ENCODE measurements around the gene FCER2.

The FCER2 gene

DNA sequence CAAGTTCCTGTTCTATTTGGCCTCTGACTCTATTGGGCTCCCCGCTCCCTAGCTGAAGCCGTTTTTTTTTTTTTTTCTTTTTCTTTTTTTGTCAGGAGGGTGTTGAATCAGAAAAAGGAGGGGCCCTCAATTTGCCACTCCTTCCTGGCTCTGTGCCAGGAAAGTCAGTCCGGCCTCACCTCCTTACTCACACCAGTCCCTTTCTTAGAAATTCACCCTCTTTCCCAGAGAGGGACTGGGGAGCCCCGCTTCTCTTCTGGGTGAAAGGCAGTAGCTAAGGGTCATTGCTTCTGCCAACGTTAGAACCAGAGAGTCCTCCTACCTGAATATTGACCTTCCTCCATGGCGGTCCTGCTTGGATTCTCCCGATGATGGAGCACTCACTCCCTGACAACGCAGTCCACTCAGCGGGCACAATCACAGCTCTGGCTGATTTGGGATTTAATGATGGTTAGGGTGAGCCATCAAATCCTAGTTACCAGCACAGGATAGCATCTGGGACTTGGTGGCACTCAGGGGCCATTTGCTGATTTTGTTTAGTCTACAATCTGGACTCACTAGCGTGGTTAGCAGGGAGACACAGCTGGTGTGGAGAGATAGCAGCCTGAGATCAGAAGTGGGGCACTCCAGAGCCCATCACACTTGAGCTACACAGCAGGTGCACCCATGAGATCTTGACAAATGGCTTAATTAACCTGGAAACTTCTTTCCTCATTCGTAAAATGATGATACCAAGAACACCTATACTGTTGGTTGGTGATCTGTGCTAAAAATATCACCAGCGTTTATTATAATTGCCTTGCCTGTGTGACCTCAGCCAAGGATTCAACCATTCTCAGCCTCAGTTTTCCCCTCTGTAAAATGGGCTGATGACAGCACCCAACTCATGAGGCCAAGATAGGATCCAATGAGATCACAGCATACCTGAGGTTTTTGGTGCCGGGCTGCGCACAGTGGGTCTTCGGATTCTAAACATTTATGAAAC is 2.2 kb downstream of the FCER2 start:
- H3K4me3 ChIP-seq (ENCODE audit: low read depth, low read length), result no peak overlapping the region
- H3K27me3 ChIP-seq (ENCODE audit: control insufficient read depth, insufficient read depth, low read length), result no peaks in the 10 kb centered on the region
- H3K9me3 ChIP-seq (ENCODE audit: control insufficient read depth, insufficient read depth, low read length), result no peaks in the 10 kb centered on the region
- no peak overlapping the region for H3K9ac ChIP-seq (ENCODE audit: low read depth, low read length)
- H3K4me1 ChIP-seq (ENCODE audit: control insufficient read depth, insufficient read depth, low read length), result peaks cover 2% of the 10 kb centered on the region; the same call in 1 of the 2 replicates
- H3K27ac ChIP-seq (ENCODE audit: low read depth, low read length), result no peak overlapping the region
- H3K36me3 ChIP-seq (ENCODE audit: control insufficient read depth, insufficient read depth, low read length), result no peaks in the 10 kb centered on the region

DNA sequence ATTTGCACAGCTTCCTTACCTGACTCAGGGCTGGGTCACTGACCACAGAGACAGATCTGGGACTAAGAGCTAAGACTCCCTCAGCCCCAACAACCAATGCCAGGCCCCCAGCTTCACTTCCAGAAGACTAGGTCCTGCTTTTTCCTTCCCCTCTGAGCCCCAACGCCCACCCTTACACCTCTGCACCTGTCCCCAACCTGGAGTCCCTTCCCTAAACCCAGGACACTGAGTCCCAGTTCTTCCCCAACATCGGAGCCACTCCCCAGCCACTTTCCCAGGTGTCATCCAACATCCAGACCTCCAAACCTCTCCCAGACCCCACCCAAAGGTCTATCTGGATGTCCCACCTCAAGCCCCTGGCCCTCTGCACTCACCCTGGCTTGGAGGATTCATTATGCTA is 2.9 kb downstream of the FCER2 start:
- Histone ChIP-seq H3K4me1 (ENCODE audit: control insufficient read depth, insufficient read depth, low read length) (peaks cover 2% of the 10 kb centered on the region; the same call in 1 of the 2 replicates), H3K4me3 (ENCODE audit: low read depth, low read length) (no peak overlapping the region), H3K36me3 (ENCODE audit: control insufficient read depth, insufficient read depth, low read length) (no peaks in the 10 kb centered on the region), H3K9me3 (ENCODE audit: control insufficient read depth, insufficient read depth, low read length) (no peaks in the 10 kb centered on the region), H3K27ac (ENCODE audit: low read depth, low read length) (no peak overlapping the region), H3K9ac (ENCODE audit: low read depth, low read length) (no peak overlapping the region), H3K27me3 (ENCODE audit: control insufficient read depth, insufficient read depth, low read length) (no peaks in the 10 kb centered on the region)

DNA sequence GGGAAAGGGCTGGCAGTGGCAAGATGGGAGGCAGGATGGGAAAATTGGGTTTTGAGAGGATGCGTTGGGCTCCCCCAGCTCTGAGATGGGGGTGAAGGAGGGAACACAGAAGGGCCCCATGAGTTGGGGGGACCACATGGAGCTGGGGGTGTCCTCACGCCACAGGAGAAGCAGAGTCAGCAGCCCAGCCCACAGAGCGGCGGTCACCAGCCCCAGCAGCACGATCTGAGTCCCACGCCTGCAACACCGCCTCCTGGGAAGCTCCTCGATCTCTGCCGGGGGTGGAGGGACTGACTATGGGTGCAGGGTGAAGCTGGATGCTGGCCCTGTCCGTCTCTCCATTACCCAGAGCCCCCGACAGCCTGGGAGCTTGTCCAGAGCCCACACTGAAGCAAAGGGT is 3.3 kb downstream of the FCER2 start:
- no peak overlapping the region for H3K27ac ChIP-seq (ENCODE audit: low read depth, low read length)
- no peaks in the 10 kb centered on the region for H3K36me3 ChIP-seq (ENCODE audit: control insufficient read depth, insufficient read depth, low read length)
- no peaks in the 10 kb centered on the region for H3K9me3 ChIP-seq (ENCODE audit: control insufficient read depth, insufficient read depth, low read length)
- peaks cover 2% of the 10 kb centered on the region; the same call in 1 of the 2 replicates for H3K4me1 ChIP-seq (ENCODE audit: control insufficient read depth, insufficient read depth, low read length)
- H3K9ac ChIP-seq (ENCODE audit: low read depth, low read length), result no peak overlapping the region
- no peak overlapping the region for H3K4me3 ChIP-seq (ENCODE audit: low read depth, low read length)
- no peaks in the 10 kb centered on the region for H3K27me3 ChIP-seq (ENCODE audit: control insufficient read depth, insufficient read depth, low read length)

DNA sequence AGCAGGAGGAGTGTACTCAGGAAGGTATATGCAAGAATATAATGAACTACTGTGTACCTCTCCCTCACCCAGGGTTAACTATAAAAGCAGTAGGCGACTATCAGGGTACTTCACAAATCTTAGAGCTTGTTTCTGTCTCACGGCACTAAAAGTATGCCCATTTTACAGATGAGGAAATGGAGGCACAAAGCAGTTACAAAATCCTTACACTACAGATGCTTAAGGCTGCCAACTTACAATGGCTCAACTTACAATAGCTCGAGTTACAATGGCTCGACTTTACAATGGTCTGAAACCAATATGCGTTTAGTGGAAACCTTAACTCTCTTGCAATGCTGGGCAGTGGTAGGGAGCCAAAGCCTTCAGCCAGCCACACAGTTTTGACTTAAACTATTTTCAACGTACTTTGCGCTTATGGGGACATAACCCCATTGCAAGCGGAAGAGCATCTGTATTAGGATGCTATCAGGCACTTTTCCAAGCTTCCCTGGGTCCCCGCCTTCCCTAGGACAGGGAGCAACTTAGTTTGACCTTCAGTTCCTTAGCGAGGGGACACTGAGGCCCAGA is 4.1 kb downstream of the FCER2 start:
- H3K27me3 ChIP-seq (ENCODE audit: control insufficient read depth, insufficient read depth, low read length), result no peaks in the 10 kb centered on the region

DNA sequence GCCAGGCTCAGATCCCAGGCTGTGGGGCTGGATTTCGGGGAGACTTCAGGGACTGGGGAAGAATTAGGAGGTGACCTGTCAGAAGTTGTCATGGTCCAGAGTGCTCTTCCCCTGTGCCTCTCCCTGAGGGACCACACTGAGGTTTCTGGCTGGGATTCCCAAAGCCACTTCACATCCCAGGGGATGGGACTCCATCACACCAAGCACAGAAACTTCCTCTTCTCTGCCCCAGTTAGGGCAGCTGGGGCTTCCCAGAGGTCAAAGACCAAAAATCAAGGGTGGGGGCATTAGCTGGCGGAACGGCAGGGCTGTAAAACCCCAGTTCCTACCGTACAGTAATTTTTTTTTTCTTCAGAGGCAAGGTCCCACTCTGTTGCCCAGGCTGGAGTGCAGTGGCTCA is 7.4 kb downstream of the FCER2 start:
- Histone ChIP-seq H3K36me3 (ENCODE audit: control insufficient read depth, insufficient read depth, low read length) (no peaks in the 10 kb centered on the region), H3K4me3 (ENCODE audit: low read depth, low read length) (no peak overlapping the region), H3K27me3 (ENCODE audit: control insufficient read depth, insufficient read depth, low read length) (no peaks in the 10 kb centered on the region), H3K4me1 (ENCODE audit: control insufficient read depth, insufficient read depth, low read length) (peaks cover 2% of the 10 kb centered on the region; the same call in 1 of the 2 replicates), H3K27ac (ENCODE audit: low read depth, low read length) (no peak overlapping the region), H3K9ac (ENCODE audit: low read depth, low read length) (no peak overlapping the region), H3K9me3 (ENCODE audit: control insufficient read depth, insufficient read depth, low read length) (no peaks in the 10 kb centered on the region)

More for the DNA sequence above, 4.1 kb downstream of the FCER2 start:
- no peaks in the 10 kb centered on the region for H3K9me3 ChIP-seq (ENCODE audit: control insufficient read depth, insufficient read depth, low read length)
- H3K4me3 ChIP-seq (ENCODE audit: low read depth, low read length), result no peak overlapping the region
- H3K9ac ChIP-seq (ENCODE audit: low read depth, low read length), result no peak overlapping the region
- H3K4me1 ChIP-seq (ENCODE audit: control insufficient read depth, insufficient read depth, low read length), result peaks cover 2% of the 10 kb centered on the region; the same call in 1 of the 2 replicates
- no peak overlapping the region for H3K27ac ChIP-seq (ENCODE audit: low read depth, low read length)
- no peaks in the 10 kb centered on the region for H3K36me3 ChIP-seq (ENCODE audit: control insufficient read depth, insufficient read depth, low read length)

DNA sequence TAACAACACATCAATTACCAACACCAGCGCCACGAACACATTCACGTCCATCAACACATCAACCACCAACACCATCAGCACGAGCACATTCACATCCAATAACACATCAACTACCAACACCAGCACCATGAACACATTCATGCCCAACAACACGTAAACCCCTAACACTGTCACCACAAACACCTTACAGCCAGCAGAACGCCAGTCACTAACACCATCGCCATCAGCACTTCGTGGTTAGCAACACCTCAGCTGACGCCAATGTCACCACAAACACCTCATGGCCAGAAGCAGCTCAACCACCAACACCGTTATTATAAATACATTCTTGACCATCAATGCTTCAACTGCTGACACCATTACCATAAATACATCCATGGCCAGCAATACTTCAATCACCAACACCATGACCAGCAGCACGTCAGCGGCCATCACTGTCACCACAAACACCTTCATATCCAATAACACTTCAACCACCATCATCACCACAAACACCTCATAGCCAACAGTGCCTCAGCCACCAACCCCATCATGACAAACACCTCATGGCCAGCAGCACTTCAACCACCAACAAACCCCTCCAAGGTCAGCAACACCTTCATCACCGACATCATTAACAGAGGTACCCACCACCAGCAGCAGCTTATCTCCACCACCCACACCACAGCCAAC is 9.4 kb downstream of the FCER2 start:
- H3K27me3 ChIP-seq (ENCODE audit: control insufficient read depth, insufficient read depth, low read length), result no peaks in the 10 kb centered on the region
- H3K36me3 ChIP-seq (ENCODE audit: control insufficient read depth, insufficient read depth, low read length), result no peaks in the 10 kb centered on the region
- H3K9ac ChIP-seq (ENCODE audit: low read depth, low read length), result no peak overlapping the region
- H3K4me1 ChIP-seq (ENCODE audit: control insufficient read depth, insufficient read depth, low read length), result no peaks in the 10 kb centered on the region
- H3K9me3 ChIP-seq (ENCODE audit: control insufficient read depth, insufficient read depth, low read length), result no peaks in the 10 kb centered on the region
- H3K4me3 ChIP-seq (ENCODE audit: low read depth, low read length), result no peak overlapping the region
- H3K27ac ChIP-seq (ENCODE audit: low read depth, low read length), result no peak overlapping the region

DNA sequence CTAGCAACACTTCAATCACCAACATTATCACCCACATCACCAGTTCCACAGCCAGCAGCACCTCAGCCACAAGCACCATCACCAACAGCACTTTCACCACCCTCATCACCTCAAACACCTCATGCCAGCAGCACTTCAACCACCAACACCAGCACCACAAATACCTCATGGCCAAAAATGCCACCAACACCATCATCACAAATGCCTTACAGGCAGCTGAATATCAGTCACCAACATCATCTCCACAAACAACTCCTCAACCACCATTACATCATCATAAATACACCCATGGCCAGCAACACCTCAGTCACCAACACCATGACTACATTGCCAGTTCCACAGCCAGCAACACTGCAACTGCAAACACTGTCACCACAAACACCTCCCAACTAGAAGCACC is 10.4 kb downstream of the FCER2 start:
- Histone ChIP-seq H3K9ac (ENCODE audit: low read depth, low read length) (no peak overlapping the region), H3K27ac (ENCODE audit: low read depth, low read length) (no peak overlapping the region), H3K9me3 (ENCODE audit: control insufficient read depth, insufficient read depth, low read length) (no peaks in the 10 kb centered on the region), H3K36me3 (ENCODE audit: control insufficient read depth, insufficient read depth, low read length) (no peaks in the 10 kb centered on the region), H3K4me3 (ENCODE audit: low read depth, low read length) (no peak overlapping the region), H3K4me1 (ENCODE audit: control insufficient read depth, insufficient read depth, low read length) (no peaks in the 10 kb centered on the region), H3K27me3 (ENCODE audit: control insufficient read depth, insufficient read depth, low read length) (no peaks in the 10 kb centered on the region)

DNA sequence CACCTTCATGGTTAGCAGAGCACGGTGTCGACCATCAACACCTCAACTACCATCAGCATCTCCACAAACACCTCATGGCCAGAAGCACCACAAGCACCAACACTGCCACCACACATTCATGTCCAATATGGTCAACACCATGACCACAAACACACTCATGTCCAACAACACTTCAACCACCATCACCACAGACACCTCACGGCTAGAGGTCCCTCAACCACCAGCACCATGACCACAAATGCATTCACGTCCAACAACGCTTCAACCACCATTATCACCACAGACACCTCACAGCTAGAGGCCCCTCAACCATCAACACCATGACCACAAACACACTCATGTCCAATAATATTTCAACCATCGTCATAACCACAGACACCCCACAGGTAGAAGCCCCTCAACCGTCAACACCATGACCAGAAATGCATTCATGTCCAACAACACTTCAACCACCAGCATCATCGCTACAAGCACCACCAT is 11.1 kb downstream of the FCER2 start:
- H3K36me3 ChIP-seq (ENCODE audit: control insufficient read depth, insufficient read depth, low read length), result no peaks in the 10 kb centered on the region
- H3K4me3 ChIP-seq (ENCODE audit: low read depth, low read length), result no peak overlapping the region

DNA sequence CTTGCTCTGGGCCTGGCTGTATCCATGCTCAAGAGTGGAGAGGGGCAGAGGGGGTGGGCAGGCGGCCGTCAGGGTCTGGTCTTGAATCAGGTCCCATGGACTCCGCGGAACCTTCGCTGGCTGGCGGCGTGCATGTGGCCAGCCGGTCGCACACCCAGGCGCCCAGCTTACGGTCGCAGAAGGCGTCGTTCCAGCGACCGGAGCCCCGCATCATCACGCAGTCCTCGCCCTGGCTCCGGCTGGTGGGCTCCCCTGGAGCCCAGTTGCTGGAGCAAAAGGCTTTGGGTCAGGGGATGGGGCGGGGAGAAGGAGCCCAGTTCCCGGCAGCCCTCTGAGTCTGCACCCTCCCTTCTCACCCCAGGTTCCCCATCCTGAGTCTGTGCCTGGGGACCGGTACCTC is 12.8 kb downstream of the FCER2 start:
- no peaks in the 10 kb centered on the region for H3K9me3 ChIP-seq (ENCODE audit: control insufficient read depth, insufficient read depth, low read length)

More for the DNA sequence above, 11.1 kb downstream of the FCER2 start:
- Histone ChIP-seq H3K4me1 (ENCODE audit: control insufficient read depth, insufficient read depth, low read length) (no peaks in the 10 kb centered on the region), H3K9me3 (ENCODE audit: control insufficient read depth, insufficient read depth, low read length) (no peaks in the 10 kb centered on the region), H3K9ac (ENCODE audit: low read depth, low read length) (no peak overlapping the region), H3K27ac (ENCODE audit: low read depth, low read length) (no peak overlapping the region), H3K27me3 (ENCODE audit: control insufficient read depth, insufficient read depth, low read length) (no peaks in the 10 kb centered on the region)

DNA sequence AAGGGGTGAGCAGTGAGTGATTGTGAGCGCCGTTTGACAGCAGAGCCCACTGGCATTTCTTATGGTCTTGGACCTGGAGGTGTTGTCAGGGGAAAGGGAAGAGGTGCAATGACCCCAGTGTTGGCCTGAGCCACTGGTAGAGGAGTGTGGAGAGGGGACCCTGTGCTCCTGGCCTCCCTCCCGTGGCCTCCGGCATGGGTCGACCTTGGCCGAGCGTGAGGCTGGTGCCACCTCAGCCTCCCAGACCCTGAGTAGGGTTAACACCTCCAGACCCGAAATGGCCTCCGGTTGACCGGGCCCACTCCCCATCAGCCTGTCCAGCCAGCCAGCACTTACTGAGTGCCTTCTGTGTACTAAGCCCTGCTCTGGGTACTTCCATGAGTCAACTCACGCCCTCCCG is 14.8 kb downstream of the FCER2 start:
- H3K36me3 ChIP-seq (ENCODE audit: control insufficient read depth, insufficient read depth, low read length), result peaks cover 12% of the 10 kb centered on the region
- no peak overlapping the region for H3K4me3 ChIP-seq (ENCODE audit: low read depth, low read length)
- H3K9me3 ChIP-seq (ENCODE audit: control insufficient read depth, insufficient read depth, low read length), result no peaks in the 10 kb centered on the region
- H3K4me1 ChIP-seq (ENCODE audit: control insufficient read depth, insufficient read depth, low read length), result peaks cover 4% of the 10 kb centered on the region; the same call in 1 of the 2 replicates
- H3K27me3 ChIP-seq (ENCODE audit: control insufficient read depth, insufficient read depth, low read length), result no peaks in the 10 kb centered on the region
- no peak overlapping the region for H3K27ac ChIP-seq (ENCODE audit: low read depth, low read length)
- H3K9ac ChIP-seq (ENCODE audit: low read depth, low read length), result no peak overlapping the region

More for the DNA sequence above, 12.8 kb downstream of the FCER2 start:
- no peaks in the 10 kb centered on the region for H3K27me3 ChIP-seq (ENCODE audit: control insufficient read depth, insufficient read depth, low read length)
- H3K27ac ChIP-seq (ENCODE audit: low read depth, low read length), result no peak overlapping the region
- H3K4me1 ChIP-seq (ENCODE audit: control insufficient read depth, insufficient read depth, low read length), result peaks cover 4% of the 10 kb centered on the region; the same call in 1 of the 2 replicates
- no peak overlapping the region for H3K4me3 ChIP-seq (ENCODE audit: low read depth, low read length)
- no peak overlapping the region for H3K9ac ChIP-seq (ENCODE audit: low read depth, low read length)
- no peaks in the 10 kb centered on the region for H3K36me3 ChIP-seq (ENCODE audit: control insufficient read depth, insufficient read depth, low read length)

Data from HUES48 (cell line).